GM19395 (cell line): ENCODE measurements around the gene RHOH.

Experiments used
- ATAC-seq: cut with Tn5 transposase; IDR thresholded peaks from one replicate; pipeline ENCODE4 v1.9.1; 2021; ENCODE audit warnings: mild to moderate bottlenecking, moderate library complexity; ENCODE audit not compliant: unreplicated experiment

RHOH gene

GRCh38 chr4:40232610-40233009 is 35.8 kb downstream of the RHOH start:
- ATAC-seq: no peak

- no peak for ATAC-seq
These were observed 36.4 kb downstream of the RHOH start for GRCh38 chr4:40233227-40233626.

- no peak for ATAC-seq
These were observed 37.7 kb downstream of the RHOH start for GRCh38 chr4:40234519-40235039.

GRCh38 chr4:40238008-40238699 is 41.3 kb downstream of the RHOH start:
- ATAC-seq: no peak

- ATAC-seq: no peak
These were observed 42.1 kb downstream of the RHOH start for GRCh38 chr4:40238700-40239548.

GRCh38 chr4:40240040-40240653 is 43.3 kb downstream of the RHOH start:
- no peak for ATAC-seq

GRCh38 chr4:40241026-40241425 is 44.2 kb downstream of the RHOH start:
- no peak for ATAC-seq

- ATAC-seq: no peak
These were observed 45.1 kb downstream of the RHOH start for GRCh38 chr4:40241941-40242340.

- no peak for ATAC-seq
These were observed 46.6 kb downstream of the RHOH start for GRCh38 chr4:40243386-40243948.

- ATAC-seq: no peak
These were observed 47.8 kb downstream of the RHOH start for GRCh38 chr4:40244606-40245005.

- ATAC-seq: no peak
These were observed 48.7 kb downstream of the RHOH start for GRCh38 chr4:40245550-40245949.

- ATAC-seq: no peak
These were observed 49.4 kb downstream of the RHOH start for GRCh38 chr4:40246011-40246900.

- ATAC-seq: no peak
These were observed 50.1 kb downstream of the RHOH start for GRCh38 chr4:40246938-40247337.

- no peak for ATAC-seq
These were observed 50.5 kb downstream of the RHOH start for GRCh38 chr4:40247350-40247749.

- ATAC-seq: no peak
These were observed 54.5 kb downstream of the RHOH start for GRCh38 chr4:40251366-40251765.

GRCh38 chr4:40253906-40254305 is 57.1 kb downstream of the RHOH start:
- no peak for ATAC-seq

- no peak for ATAC-seq
These were observed 58.0 kb downstream of the RHOH start for GRCh38 chr4:40254608-40255392.

GRCh38 chr4:40255393-40256281 is 58.8 kb downstream of the RHOH start:
- no peak for ATAC-seq

- ATAC-seq: no peak
These were observed 59.5 kb downstream of the RHOH start for GRCh38 chr4:40256329-40256728.
